ENCODE results near the gene APOL2.
A peak's percentile ranks its signal among the peaks of the same experiment; 100 is the strongest.
"Not testable (repeated sequence)": the region's sequence is repeated elsewhere in the genome, so short reads cannot be mapped to it uniquely, and the experiment has no call there.

The APOL2 gene

DNA sequence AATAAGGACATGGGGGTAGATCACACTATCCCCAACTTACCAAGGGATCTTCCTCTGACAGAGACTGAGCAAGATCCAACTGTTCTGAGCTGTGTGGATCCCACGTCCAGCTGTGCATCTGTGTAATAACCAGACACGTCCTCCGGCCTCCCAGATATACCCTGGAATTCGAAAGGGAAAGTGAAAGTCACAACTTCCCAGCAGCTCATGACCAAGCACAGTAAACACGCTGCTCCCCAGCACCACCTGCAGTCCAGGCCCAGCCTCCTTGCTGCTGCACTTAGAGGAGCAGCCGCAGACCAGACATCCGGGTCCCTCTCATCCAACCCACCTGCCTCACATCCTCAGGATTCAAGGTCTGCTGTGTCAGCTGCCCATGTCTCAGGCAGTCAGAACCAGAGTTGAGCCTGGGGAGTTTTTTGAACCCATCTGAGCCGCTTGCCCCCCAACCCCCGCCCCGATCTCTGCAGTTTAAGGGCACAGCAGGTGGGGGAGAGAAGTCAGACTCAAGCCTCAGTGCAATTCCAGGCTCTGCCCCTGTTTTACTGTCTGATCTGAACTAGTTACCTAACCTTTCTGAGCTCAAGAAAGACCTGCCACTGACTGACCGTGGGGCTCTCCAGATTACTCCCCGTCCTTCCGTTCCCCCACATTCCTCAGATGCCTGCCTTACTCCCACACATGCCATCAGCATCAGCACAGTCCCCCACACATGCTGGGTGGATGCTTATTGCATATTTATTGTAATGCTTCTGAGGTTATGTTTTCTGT, at the start of gene APOL2:
TSS of gene APOL2 (minus strand) at position 127 of the 771 bp plus-strand sequence. CDS start 6,365 bp downstream, outside the sequence.
- peak; percentile 91 for DNase-seq

- no peak for DNase-seq
Measured at GRCh38 chr22:36288571-36289405, 49.5 kb upstream of the APOL2 start.

DNA sequence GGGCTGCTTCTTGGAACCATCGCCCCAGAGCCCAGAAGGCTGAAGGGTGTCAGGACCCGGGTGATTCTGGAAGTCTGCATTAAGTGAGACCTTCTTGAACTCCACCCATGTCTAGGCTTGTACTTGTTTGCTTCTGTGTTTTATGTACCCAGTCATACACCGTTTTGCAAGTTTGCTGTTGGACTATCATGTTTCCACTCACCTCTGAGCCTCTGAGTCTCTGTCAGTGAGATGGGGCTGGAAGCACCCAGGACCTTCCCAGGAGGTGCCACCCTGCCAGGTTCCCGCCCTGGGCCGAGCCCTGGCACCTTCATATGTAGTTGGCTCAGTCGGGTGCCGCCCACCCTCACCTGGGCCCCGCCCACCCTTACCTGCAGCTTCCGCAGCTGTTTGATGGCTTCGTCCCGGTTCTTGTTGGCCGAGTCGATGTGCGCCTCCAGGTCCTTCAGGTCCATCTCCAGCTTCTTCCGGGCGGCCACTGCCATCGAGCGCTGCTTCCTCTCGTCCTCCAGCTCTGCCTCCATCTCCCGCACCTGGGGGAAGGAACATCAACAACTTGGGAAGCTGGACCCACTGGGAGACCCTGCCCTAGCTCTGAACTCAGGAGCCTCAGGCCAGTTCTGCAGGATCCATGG, 48.7 kb upstream of the APOL2 start:
- DNase-seq, result no peak

GRCh38 chr22:36286096-36286957, 47.0 kb upstream of the APOL2 start:
- peak; percentile 66 for DNase-seq

DNA sequence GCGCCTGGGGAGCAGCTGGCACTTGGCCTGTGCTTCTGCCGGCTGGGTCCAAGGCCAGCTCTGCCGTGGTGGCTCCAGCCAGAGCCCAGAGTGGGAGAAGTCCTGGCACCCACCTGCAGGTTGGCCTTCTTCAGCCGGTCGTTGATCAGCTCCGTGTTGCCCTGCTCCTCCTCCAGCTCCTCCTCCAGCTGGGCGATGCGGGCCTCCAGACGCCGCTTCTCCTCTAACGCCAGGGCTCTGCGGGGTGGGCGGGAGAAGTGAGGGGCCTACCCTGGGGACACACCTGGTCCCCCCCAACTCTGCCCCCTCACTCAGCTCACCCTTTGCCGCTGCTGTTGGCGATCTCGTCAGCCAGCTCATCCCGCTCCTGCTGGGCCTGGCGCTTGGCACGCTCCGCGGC, 46.2 kb upstream of the APOL2 start:
- DNase-seq, result no peak

GRCh38 chr22:36285017-36285416, 45.7 kb upstream of the APOL2 start:
- no peak for DNase-seq

GRCh38 chr22:36284171-36284571, 44.8 kb upstream of the APOL2 start:
- no peak for DNase-seq

DNA sequence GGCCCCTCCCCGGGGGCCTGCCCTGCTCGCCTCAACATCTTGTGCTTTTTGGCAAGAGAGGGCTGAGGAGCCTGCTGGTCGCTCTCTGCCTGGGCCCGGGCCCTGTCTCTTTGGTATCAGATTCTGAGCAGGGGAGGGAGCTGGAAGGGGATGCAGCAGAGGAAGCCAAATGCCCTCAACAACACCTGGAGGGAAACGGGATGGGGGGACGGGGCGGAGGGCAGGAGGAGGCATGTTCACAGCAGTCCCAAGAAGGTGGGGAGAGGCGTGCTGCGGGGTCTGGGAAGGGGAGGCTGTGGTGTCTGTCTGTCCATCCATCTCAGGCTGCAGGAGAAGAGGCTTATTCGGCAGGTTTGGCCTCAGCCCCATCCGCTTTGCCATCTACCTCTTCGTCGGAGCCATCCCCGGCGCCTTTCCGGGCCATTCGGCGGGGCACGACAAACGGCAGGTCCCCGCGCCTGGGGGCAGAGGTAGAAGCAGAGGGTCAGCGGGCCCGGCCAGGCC, 43.1 kb upstream of the APOL2 start:
- no peak for DNase-seq

GRCh38 chr22:36281781-36282327, 42.5 kb upstream of the APOL2 start:
- no peak for DNase-seq

DNA sequence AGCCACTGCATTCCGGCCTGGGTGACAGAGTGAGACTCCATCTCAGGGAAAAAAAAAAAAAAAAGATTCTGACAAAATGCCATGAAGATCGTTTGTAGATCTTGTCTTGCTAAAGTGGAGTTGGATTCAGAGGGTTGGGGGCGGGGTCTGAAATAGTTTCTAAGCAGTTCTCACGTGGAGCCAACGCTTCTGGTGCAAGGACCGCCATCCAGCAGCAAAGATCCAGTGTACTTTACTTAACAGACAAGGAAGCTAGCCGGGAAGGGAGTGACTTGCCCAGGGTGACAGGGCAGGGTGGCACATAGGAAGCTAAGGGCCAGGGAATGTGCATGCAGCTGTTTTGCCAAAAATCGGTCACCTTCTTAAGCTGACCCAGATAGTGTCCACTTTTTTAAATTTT, 41.1 kb upstream of the APOL2 start:
- no peak for DNase-seq

DNA sequence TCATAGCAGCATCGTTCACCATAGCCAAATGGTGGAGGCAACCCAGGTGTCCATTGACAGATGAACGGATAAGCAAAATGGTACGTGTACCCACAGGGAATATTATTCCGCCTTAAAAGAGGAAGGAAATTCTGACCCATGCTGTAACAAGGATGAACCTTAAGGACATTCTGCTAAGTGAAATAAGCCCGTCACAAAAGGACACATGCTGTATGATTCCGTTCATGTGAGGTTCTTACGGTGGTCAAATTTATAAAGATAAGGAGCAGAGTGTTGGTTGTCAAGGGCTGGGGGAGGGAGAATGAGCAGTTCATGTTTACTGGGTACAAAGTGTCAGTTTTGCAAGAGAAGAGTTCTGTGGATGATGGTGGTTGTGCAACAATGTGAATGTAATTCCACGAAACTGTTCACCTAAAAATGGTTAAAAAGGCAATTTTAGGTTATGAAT, 39.9 kb upstream of the APOL2 start:
- no peak for DNase-seq

- peak; percentile 43 for DNase-seq
Measured at GRCh38 chr22:36277482-36278291, 38.4 kb upstream of the APOL2 start.

GRCh38 chr22:36274531-36274930, 35.2 kb upstream of the APOL2 start:
- DNase-seq, result no peak

GRCh38 chr22:36271951-36272350, 32.6 kb upstream of the APOL2 start:
- DNase-seq, result not testable (repeated sequence)

GRCh38 chr22:36271231-36271630, 31.9 kb upstream of the APOL2 start:
- not testable (repeated sequence) for DNase-seq

GRCh38 chr22:36267896-36268485, 28.7 kb upstream of the APOL2 start:
- DNase-seq, result no peak

GRCh38 chr22:36267058-36267457, 27.7 kb upstream of the APOL2 start:
- DNase-seq, result no peak

DNA sequence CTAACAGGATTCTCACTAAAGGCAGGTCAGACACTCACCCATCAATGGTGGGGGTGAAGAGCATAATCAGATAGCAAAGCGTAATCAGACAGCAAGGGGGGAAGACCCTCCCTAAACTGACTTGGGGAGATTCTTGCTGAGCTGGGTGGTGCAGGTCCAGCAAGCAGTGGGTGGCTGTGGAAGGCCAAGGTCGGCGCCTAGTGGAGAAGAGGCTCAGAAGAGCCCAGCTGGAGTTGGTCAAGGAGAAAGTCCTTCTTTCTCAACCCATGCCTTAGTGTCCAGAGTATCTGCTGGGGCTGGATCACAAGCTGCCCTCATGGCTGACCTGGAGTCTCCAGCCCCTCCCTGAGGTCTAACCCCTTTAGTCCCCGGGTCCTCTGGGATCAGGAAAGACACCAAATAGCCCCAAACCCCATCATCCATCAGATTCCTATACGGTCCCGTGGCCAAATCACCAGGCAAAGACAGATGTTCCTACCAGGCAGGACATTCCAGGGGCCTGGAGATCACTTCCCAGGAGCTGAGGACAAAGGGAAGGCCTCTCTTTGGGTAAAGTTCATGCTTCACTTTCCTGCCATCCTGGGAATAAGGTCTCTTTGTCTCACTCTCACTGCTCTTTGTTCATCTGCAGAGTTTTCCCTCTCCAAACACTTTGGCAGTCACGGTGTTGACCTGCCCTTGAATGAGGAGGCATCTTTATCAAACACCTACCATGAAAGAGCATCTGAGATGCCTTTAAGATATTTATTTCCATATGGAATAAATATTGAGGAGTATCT, 24.7 kb upstream of the APOL2 start:
- not testable (repeated sequence) for DNase-seq

GRCh38 chr22:36263216-36263673, 23.9 kb upstream of the APOL2 start:
- not testable (repeated sequence) for DNase-seq

DNA sequence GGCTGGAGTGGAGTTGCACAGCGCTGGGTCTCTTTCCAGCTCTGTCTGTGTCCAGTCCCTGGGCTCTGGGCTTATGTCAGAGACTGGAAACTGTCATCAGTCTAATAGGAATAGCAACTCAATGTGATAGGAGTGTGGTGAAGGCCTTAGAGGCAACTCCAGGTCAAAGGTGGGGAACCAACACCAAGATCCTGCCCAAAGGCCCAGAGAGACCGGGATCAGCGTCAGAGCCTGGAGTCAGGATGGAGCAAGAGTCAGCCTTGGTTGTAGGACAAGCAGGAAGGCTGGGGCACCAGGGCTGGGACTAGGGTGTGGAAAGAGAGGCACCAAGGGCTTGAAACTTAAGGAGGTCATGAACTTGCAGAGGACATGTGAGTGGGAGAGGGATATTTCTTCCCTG, 23.0 kb upstream of the APOL2 start:
- DNase-seq, result not testable (repeated sequence)

All from COR-L47 (cell line).